GM19395 (cell line): ENCODE data around the gene ADAMTS5.

Experiments
- ATAC-seq: cut with Tn5 transposase; IDR thresholded peaks from one replicate; pipeline ENCODE4 v1.9.1; 2021; ENCODE audit warnings: mild to moderate bottlenecking, moderate library complexity; ENCODE audit not compliant: unreplicated experiment

Gene ADAMTS5

DNA sequence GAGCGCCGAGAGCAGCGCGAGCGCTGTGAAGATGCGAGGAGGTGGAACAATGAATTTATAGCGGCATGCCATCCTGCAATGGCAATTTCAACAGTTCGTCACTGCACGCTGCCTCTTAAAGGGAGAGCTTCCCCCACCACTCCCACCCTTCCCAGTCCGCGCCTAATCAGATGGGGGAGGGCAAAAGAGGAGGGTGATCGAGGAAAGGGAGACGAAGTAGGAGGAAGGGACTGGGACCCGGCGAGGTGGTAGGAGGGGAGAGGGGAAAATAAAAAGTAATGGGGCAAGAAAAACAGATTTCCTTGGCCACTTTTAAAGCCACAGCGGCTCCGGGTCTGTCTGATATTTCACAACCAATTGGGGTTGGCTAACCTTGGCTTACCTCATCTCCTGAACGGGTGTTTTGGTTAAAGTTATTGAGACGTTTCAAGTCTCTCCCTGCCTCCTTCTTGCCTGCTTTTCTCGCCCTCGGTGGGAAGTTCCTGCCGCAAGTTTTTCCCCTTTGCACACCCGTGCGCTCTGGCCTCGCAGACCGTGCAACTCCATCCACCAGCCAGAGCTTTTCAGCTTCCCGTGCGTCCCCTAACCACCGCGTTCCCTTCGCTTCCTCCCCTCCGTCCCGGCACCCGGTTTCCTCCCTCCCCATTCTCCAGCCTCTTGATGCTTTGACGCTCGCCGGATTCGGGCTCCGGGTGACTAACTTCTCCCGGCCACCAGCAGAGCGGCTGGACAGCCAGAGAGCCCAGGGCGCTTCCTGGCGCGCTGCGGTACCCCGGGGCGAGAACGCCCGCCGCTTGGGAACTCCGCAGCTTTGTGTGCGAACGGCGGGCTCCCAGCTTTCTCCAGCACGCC lies at the start of gene ADAMTS5:
Gene ADAMTS5 (minus strand): TSS at position 27 of the 852 bp plus-strand sequence. CDS start 697 bp downstream, outside the sequence.
- ATAC-seq = no peak

DNA sequence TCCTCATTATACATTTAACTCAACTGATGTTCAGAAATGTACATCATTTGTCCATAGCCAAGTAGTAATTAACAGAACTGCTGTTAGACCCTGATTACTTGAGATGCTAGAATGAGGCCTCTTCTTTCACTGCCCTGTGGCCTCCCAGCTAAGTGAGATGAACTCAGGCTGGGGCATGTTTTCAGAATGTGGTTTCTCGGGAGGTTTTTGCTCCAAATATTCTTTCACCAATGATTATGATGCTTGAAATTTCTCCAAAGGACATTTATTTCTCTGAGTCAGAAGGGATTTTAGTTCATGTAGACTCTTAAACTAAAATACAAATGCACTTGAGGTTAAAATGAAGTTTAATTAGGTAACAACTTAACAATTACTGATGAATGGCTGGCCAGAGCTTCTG lies 34.6 kb upstream of the ADAMTS5 start:
- ATAC-seq = no peak

- ATAC-seq = no peak
Observed at GRCh38 chr21:26983576-26983975, 16.7 kb upstream of the ADAMTS5 start.

- no peak for ATAC-seq
Observed at GRCh38 chr21:26982767-26983166, 15.9 kb upstream of the ADAMTS5 start.

DNA sequence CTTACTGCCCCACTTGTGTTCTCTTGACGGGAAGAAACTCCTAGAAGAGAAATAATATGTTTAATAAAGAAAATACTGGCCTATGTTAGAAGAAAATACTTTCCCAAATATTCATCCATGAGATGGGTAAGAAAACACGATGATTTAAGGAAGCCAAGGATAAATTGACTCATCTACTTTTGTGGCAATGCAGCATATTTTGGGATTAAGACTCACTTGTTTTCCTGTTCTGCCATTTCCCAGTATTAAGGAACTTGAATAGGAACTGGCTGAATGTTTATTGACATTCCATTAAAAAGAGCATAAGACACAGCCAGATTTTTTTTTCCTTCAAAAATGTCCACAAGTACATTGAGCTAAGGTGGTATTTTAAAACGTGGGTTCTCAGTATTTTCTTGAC lies 10.9 kb upstream of the ADAMTS5 start:
- no peak for ATAC-seq

GRCh38 chr21:26973226-26973625 lies 6.3 kb upstream of the ADAMTS5 start:
- ATAC-seq = no peak

DNA sequence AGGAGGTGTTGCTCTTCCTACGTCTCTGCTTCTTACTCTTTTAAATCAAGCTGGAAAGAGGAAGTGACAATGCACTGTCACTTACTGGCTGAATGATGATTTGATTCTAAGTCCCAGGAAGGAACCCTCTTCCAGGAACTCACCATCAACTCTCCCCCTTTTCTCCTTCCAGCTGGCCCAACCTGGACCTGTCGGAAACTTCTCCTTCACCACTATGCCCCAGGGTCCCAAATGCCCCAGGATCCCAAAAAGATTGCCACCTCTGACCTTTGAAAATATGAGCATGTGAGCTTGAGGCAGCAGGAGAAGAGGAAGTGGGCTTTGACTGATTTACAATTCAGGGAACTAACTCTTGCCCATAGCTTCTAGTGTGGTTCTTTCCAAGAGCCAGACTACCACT lies 5.3 kb upstream of the ADAMTS5 start:
- ATAC-seq = no peak

- no peak for ATAC-seq
Observed at GRCh38 chr21:26969971-26970725, 3.3 kb upstream of the ADAMTS5 start.

DNA sequence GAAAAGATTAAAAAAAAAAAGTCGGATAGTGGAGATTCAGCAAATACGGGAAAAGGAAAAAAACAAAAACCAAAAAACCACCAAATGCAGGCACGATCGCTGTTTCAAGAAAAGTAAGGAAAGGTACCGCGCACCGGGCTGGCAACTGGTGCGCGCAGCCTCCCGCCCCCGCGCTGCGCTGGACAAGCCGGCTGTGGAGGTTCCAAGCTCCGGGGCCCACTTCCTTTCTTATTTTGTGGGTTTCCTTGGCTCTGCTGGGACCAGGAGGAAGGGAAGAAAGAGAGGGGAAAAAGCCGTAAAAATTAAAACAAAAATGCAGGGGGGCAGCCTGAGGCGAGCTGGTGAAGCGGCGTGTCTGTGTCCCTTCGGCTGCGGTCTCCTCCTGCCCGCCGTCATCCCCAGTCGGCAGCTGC lies 233 bp downstream of the ADAMTS5 start:
- ATAC-seq = no peak

DNA sequence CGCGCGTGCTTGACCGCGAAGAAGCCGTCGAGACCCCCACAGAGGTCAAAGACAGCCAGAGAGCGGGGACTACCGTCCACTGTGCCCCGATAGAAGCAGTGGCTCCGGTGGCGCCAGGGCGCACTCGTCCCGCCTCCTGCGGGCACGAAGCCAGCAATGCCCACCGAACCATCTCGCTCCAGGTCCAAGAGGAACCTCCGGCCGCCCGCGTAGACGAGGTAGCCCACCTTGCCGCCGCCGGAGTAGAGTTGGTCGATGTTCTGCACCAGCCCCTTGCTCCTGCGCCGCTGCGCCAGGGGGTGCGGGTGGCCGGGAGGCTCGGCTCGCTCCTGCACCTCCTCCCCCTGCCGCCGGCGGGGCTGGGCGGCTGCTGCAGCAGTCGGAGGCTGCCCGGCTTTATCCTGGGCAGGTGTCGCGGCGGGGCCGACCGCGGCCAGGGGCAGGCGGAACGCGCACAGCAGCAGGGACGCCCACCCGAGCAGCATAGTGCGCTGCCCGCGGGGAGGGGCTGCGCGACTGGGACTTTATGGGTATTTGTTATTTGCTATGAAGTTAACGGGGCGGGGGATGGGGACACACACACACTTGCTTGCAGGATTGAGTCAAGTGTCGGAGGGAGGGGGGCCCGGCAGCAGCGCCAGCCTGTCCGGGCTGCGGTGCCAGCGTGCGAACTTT lies 844 bp downstream of the ADAMTS5 start:
- ATAC-seq = no peak

DNA sequence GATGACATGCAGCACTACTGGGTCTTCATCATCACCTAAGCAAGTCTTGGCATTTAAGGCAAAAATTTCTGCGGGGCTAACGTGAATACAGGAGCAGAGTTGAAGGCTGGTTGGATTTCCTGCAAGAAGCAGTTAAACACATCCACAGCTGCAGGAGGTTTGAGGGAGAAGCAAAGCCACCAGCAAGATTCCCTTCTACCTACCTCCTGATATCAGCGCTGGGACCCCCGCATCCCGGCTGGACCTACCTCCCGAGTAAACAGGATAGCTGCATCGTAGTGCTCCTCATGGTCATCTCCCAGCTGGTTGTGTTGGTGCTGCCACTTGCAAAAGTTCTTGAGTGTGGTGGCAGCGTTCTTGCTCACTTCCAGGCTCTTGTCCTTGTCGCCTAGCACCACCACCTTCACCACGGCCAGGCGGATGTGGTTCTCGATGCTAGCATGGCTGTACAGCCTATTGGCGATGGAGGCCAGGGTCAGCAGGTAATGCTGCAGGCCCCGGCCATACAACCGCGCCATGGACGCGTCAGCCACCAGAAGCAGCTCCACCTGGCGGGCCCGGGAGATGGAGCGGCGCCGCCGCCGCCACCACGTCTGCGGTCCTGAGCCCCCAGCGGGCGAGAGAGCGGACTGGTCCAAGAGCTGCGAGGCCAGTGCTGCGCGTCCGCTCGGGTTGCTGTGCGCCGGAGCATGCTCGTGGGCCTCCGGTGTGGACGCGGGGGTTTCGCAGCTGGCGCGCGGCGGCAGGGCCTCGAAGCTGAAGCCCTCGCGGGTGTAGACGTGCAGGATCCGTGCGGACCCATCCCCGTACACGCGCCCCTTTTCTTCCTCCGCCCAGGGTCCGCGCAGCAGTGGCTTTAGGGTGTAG lies 1.6 kb downstream of the ADAMTS5 start:
- ATAC-seq = no peak

- no peak for ATAC-seq
Observed at GRCh38 chr21:26964170-26964778, 2.6 kb downstream of the ADAMTS5 start.

DNA sequence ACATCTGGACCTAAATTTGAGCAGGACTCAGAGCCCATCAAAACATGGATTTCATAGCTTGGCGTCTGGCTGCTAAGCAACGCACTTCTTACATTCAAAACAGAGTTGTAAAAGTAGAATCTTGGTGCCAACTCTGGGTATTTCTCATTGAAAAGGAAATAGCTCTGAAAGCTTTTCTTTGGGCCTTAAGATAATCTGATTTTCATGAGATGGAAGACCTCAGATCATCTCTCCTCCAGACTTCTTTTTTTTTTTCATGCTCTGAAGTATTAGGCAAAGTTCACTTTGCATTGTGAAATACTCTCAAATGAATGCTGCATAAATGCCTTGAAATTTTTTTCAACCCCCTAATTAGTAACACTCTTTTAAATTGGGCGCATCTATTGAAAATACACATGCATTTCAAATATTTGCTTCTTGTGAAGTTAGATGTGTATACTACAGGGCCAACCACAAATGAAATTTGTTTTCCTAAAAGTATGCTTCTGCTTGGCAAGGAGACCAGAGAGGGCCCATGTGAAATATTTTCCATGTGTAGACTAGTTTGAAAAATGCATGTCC lies 4.2 kb downstream of the ADAMTS5 start:
- no peak for ATAC-seq

- no peak for ATAC-seq
Observed at GRCh38 chr21:26961698-26962097, 5.2 kb downstream of the ADAMTS5 start.

DNA sequence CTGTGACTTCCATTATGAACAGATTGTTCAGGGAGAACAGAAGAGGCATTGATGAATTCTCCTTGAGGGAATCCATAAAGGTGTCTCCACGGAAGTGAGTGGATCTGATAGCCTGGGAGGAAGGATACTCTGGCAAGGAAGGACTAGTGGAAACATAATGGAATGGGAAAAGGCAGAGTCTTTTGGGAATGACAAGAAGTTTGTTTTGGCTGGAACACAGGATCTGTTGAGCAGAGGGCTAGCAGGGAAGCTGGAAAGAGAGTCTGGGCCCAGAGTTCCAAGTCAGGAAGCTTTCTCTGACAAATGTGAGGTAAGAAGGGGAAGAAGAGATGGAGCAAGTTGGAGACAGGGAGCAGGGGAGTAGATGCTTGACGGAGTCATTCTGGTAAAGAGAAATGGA lies 8.1 kb downstream of the ADAMTS5 start:
- ATAC-seq = no peak

DNA sequence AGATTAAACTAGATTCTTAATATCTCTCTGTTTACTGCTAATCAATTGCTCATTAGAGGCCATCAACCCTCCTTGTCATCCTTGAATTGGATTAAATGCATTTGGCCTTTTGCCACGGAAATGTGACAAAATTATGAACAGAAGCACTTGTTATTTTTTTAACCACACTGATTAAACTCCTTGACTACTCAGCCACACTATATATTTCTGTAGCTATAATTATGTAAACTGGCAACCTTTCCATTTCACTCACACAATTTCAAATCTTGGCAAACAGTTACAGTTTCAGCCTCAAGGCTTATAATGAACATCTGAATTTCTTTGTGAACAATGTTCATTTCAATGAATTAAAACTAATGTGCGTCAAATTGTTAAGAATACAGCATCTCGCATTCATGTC lies 10.1 kb downstream of the ADAMTS5 start:
- ATAC-seq = no peak

DNA sequence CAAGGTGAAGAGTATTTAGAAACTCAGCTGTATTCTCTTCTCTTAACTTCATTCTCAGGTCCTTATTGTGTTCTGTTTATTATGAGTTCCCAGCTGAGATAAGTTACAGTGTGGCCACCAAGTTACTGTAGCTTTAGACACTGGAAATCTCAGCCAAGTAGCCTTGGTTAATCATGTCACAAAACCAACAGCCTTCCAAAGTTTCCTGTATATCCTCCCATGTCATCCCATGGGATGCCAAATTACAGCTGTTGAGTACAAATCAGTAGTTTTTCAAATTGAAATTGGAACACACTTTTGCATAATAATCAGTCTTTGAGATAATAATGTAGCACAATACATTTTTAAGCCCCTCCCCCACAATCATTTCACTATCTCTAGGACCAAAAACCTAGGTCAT lies 10.7 kb downstream of the ADAMTS5 start:
- ATAC-seq = no peak

DNA sequence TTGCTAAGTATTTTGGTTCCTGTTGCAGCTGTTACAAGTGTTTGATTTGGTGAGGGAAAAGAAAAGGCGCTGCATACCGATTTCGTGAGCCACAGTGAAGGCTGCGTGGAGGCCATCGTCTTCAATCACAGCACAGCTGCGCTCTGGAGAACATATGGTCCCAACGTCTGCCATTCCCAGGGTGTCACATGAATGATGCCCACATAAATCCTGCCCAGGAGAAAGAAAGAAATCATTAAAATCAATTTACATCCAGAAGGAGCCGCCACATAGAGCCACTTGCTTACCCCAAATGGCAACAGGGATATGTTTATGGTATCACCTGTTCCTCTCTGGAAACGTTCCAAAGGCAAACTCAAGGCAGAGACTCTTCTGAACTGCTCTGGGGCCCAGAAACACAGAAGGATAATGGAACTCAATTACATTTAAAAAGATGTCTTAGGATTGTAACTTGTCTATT lies 12.2 kb downstream of the ADAMTS5 start:
- no peak for ATAC-seq

DNA sequence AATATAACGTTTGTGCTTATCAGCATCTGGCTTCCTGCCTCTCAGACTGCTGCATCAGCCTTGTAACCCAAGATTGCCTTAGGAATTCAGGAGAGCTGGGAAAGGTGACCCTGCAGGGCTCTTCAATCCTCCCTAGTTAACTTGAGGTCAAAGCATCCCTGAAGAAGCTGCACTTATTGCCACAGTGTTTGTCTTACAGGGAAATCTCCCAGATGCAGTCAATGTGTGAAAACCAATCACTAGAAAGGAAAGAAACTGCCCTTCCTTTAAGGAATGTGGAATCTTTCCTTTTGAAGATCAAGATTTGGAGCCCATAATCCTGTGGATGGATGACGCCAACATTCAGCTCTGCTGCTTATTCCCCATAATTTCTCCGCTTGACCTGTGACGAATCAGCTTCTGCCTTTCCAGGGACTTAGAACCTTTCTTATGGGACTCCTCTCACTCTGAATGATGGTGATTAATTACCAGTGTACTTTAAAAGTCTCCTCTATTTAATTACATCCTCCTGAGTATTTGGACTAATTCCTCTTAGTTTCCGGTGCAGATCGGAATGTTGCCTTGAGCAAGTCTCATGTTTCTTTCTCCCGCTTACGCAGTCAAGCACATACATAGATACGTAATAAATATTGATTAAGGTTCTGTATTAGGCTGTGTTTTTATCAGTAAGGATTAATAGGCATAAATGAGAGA lies 14.4 kb downstream of the ADAMTS5 start:
- ATAC-seq = no peak
